Measurements from ENCODE around the gene TMEM255B. TPM values are rescaled to one million over a fixed set of nuclear protein-coding genes. Genes with fewer than 3 reads are reported as not detected.

Gene TMEM255B
- total RNA-seq, 1 experiment from 2014 or later = 0.86 TPM

DNA sequence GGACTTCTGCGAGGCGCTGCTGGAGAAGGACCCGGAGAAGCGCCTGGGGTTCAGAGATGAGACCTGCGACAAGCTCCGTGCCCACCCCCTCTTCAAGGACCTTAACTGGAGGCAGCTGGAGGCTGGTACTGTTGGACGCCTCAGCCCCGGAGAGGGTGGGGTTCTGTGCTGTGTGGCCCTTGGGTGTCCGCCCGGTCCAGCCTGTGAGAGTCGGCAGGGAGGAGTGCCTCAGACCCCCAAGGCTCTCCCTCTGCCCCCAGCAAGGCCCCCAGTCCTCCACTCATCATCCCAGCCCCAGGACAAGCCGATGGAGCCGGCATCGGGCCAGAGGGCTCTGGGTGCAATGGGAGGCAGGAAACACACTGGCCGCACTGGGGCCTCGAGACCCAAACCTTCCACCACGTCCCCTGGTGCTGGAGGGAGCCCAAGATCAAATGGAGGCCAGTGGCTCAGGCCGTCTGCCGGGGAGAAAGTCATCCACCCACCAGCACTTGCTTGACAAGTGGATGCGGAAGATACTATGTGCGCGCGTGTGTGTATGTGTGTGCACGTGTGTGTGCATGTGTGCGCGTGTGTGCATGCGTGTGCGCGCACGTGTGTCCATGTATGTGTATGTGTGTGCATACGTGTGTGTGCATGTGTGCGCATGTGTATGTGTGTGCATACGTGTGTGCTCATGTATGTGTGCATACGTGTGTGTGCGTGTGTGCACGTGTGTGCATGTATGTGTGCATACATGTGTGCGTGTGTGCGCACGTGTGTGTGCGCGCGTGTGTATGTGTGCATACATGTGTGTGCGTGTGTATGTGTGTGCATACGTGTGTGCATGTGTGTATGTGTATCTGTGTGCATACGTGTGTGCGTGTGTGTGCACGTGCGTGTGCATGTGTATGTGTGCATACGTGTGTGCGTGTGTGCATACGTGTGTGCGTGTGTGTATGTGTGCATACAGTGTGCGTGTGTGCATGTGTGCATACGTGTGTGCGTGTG lies 25.8 kb upstream of the TMEM255B start:
- H3K79me2 ChIP-seq (ENCODE audit: low read length) = no peaks in the 10 kb centered on the region
- no peak overlapping the region for H3K4me3 ChIP-seq (ENCODE audit: low read length)
- no peaks in the 10 kb centered on the region for H4K20me1 ChIP-seq (ENCODE audit: insufficient read depth, low read depth, low read length)
- H3K9ac ChIP-seq (ENCODE audit: low read length) = no peak overlapping the region
- no peak overlapping the region for H3K4me2 ChIP-seq (ENCODE audit: low read depth, low read length, poor library complexity, severe bottlenecking)
- DNase-seq = no peak
- H3K9me3 ChIP-seq (ENCODE audit: low read length) = no peaks in the 10 kb centered on the region; the same call in 1 of the 2 replicates
- no peaks in the 10 kb centered on the region for H3K27me3 ChIP-seq (ENCODE audit: low read length)
- no peak overlapping the region for H2AFZ ChIP-seq (ENCODE audit: low read length)
- H3K4me1 ChIP-seq (ENCODE audit: low read length) = no peaks in the 10 kb centered on the region
- no peak overlapping the region for H3K27ac ChIP-seq (ENCODE audit: low read length)
- H3K9me2 ChIP-seq (replicated peaks; ENCODE audit: insufficient read depth, low read length) = no peaks in the 10 kb centered on the region
- no peaks in the 10 kb centered on the region for H3K36me3 ChIP-seq (ENCODE audit: insufficient read depth, low read length)

DNA sequence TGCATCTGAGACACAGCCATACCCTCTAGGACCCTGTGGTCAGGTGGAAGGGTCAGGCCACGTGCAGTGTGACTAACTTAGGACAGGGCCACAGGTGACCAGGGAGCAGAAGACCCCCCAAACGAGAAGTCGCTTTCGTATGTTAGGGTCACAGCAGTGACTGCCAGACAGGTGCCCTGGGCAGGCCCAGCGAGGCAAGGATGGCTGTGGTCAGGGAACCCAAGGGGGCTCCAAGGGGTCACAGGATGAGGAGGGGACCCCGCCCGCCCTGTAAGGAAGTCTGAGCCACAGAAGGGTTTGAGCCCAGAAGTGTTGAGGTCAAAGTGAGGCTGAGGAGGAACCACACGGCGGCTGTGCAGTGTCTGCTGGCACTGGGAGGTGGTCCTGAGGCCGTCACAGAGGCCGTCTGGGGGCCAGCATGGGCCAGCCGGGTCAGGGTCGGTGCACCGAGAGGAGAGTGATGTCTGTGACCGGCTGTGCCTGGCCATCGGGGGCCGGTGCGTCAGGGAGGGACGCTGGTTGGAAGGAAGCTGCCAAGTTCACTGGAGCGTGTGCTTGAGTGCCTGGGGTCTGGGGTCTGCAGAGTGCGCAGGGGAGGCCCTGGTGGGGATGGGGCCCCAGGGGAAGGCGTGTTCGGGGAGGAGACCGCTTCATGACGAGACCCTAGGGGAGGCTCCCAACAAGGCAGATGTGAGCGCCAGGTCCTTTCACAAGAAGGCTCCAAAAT lies 24.8 kb upstream of the TMEM255B start:
- Histone ChIP-seq H3K27ac (ENCODE audit: low read length) (no peak overlapping the region), H3K9me3 (ENCODE audit: low read length) (no peaks in the 10 kb centered on the region; the same call in 1 of the 2 replicates), H3K9me2 (replicated peaks; ENCODE audit: insufficient read depth, low read length) (no peaks in the 10 kb centered on the region), H3K27me3 (ENCODE audit: low read length) (no peaks in the 10 kb centered on the region), H3K79me2 (ENCODE audit: low read length) (no peaks in the 10 kb centered on the region), H3K4me2 (ENCODE audit: low read depth, low read length, poor library complexity, severe bottlenecking) (no peak overlapping the region), H4K20me1 (ENCODE audit: insufficient read depth, low read depth, low read length) (no peaks in the 10 kb centered on the region), H3K9ac (ENCODE audit: low read length) (no peak overlapping the region), H2AFZ (ENCODE audit: low read length) (no peak overlapping the region), H3K4me3 (ENCODE audit: low read length) (no peak overlapping the region), H3K36me3 (ENCODE audit: insufficient read depth, low read length) (no peaks in the 10 kb centered on the region), H3K4me1 (ENCODE audit: low read length) (no peaks in the 10 kb centered on the region)
- no peak for DNase-seq

DNA sequence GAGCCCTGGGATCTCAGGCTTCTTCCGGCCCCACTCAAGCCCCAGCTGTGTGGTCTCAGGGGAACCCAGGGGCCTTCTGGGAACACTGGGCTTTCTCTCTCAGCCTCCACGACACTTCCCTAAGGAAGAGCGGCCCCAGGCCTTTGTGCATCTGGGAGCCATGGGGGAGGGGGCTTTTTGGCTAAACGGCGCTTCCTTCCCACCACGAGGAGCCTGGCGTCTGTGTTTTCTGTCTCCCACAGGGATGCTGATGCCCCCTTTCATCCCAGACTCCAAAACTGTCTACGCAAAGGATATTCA lies 24.2 kb upstream of the TMEM255B start:
- Histone ChIP-seq H3K9ac (ENCODE audit: low read length) (no peak overlapping the region), H4K20me1 (ENCODE audit: insufficient read depth, low read depth, low read length) (no peaks in the 10 kb centered on the region), H3K27me3 (ENCODE audit: low read length) (no peaks in the 10 kb centered on the region), H3K36me3 (ENCODE audit: insufficient read depth, low read length) (no peaks in the 10 kb centered on the region), H3K4me1 (ENCODE audit: low read length) (no peaks in the 10 kb centered on the region), H2AFZ (ENCODE audit: low read length) (no peak overlapping the region), H3K4me3 (ENCODE audit: low read length) (no peak overlapping the region), H3K4me2 (ENCODE audit: low read depth, low read length, poor library complexity, severe bottlenecking) (no peak overlapping the region), H3K9me2 (replicated peaks; ENCODE audit: insufficient read depth, low read length) (no peaks in the 10 kb centered on the region), H3K9me3 (ENCODE audit: low read length) (no peaks in the 10 kb centered on the region; the same call in 1 of the 2 replicates), H3K27ac (ENCODE audit: low read length) (no peak overlapping the region), H3K79me2 (ENCODE audit: low read length) (no peaks in the 10 kb centered on the region)
- no peak for DNase-seq

DNA sequence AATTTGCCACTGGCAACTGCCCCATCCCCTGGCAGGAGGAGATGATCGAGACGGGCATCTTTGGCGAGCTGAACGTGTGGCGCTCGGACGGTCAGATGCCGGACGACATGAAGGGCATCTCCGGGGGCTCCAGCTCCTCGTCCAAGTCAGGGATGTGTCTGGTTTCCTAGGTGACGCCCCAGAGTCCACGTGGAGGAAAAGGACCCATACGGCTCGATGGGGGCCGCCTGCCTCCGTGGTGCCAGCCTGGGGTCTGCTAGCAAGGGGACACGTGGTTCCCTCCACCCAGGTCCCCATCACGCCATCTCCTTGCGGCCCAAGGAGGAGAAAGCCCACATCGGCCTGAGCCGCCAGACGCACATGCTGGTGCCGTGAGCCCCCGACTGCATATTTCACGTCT lies 23.8 kb upstream of the TMEM255B start:
- Histone ChIP-seq H3K4me1 (ENCODE audit: low read length) (no peaks in the 10 kb centered on the region), H3K27me3 (ENCODE audit: low read length) (no peaks in the 10 kb centered on the region), H3K9ac (ENCODE audit: low read length) (no peak overlapping the region), H3K79me2 (ENCODE audit: low read length) (no peaks in the 10 kb centered on the region), H3K9me2 (replicated peaks; ENCODE audit: insufficient read depth, low read length) (no peaks in the 10 kb centered on the region), H3K36me3 (ENCODE audit: insufficient read depth, low read length) (no peaks in the 10 kb centered on the region), H3K27ac (ENCODE audit: low read length) (no peak overlapping the region), H3K9me3 (ENCODE audit: low read length) (no peaks in the 10 kb centered on the region; the same call in 1 of the 2 replicates), H3K4me3 (ENCODE audit: low read length) (no peak overlapping the region), H3K4me2 (ENCODE audit: low read depth, low read length, poor library complexity, severe bottlenecking) (no peak overlapping the region), H4K20me1 (ENCODE audit: insufficient read depth, low read depth, low read length) (no peaks in the 10 kb centered on the region), H2AFZ (ENCODE audit: low read length) (no peak overlapping the region)
- DNase-seq = no peak

DNA sequence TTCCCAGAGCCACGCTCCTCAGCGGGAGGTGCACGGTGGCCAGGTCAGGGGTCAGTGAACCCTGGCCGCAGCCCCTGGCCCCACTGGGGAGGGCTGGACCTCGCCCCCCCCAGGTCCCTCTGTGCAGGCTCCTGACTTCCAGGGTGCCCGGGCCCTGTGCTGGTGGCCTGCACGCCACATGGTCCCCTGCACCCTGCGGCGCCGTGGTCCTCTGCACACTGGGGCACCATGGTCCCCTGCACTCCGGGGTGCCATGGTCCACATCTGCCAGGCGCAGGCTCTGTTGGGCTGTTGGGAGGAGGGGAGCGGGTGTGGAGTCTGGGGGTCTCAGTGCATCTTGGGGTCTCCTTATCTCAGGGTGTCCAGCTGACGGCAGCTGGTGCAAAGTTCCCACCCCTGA lies 23.3 kb upstream of the TMEM255B start:
- Histone ChIP-seq H3K9me2 (replicated peaks; ENCODE audit: insufficient read depth, low read length) (no peaks in the 10 kb centered on the region), H3K79me2 (ENCODE audit: low read length) (no peaks in the 10 kb centered on the region), H3K9ac (ENCODE audit: low read length) (no peak overlapping the region), H3K4me2 (ENCODE audit: low read depth, low read length, poor library complexity, severe bottlenecking) (no peak overlapping the region), H3K36me3 (ENCODE audit: insufficient read depth, low read length) (no peaks in the 10 kb centered on the region), H3K27ac (ENCODE audit: low read length) (no peak overlapping the region), H3K27me3 (ENCODE audit: low read length) (no peaks in the 10 kb centered on the region), H2AFZ (ENCODE audit: low read length) (no peak overlapping the region), H3K9me3 (ENCODE audit: low read length) (no peaks in the 10 kb centered on the region; the same call in 1 of the 2 replicates), H3K4me3 (ENCODE audit: low read length) (no peak overlapping the region), H4K20me1 (ENCODE audit: insufficient read depth, low read depth, low read length) (no peaks in the 10 kb centered on the region), H3K4me1 (ENCODE audit: low read length) (no peaks in the 10 kb centered on the region)
- no peak for DNase-seq

DNA sequence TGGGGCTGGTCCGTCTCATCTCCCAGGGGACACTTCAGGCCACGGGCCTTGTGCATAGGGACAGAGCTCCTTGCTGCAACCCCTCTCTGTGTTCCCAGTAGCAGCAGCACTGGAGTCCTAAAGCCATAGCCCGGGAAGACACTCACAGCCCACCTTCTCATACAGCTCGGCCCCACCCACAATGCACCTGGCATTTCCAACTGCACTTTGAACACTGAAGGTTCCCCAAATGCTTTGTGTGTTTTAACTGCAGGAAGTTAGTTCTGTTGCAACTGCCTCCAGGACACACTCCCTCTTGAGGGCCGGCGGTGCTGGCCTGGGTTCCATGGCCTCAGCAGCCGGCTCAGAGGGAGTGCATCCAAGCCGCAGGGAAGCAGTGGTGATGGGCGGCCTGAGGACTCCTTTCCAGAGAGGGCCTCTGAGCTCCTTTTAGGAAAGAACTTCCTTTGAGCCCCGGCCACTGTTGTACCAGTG lies 22.7 kb upstream of the TMEM255B start:
- no peaks in the 10 kb centered on the region for H3K9me2 ChIP-seq (replicated peaks; ENCODE audit: insufficient read depth, low read length)
- no peak for DNase-seq
- no peaks in the 10 kb centered on the region for H3K79me2 ChIP-seq (ENCODE audit: low read length)
- H3K27me3 ChIP-seq (ENCODE audit: low read length) = no peaks in the 10 kb centered on the region
- no peaks in the 10 kb centered on the region for H4K20me1 ChIP-seq (ENCODE audit: insufficient read depth, low read depth, low read length)
- H3K4me3 ChIP-seq (ENCODE audit: low read length) = no peak overlapping the region
- H3K4me2 ChIP-seq (ENCODE audit: low read depth, low read length, poor library complexity, severe bottlenecking) = no peak overlapping the region
- H3K27ac ChIP-seq (ENCODE audit: low read length) = no peak overlapping the region
- no peaks in the 10 kb centered on the region; the same call in 1 of the 2 replicates for H3K9me3 ChIP-seq (ENCODE audit: low read length)
- no peaks in the 10 kb centered on the region for H3K36me3 ChIP-seq (ENCODE audit: insufficient read depth, low read length)
- H3K9ac ChIP-seq (ENCODE audit: low read length) = no peak overlapping the region
- no peaks in the 10 kb centered on the region for H3K4me1 ChIP-seq (ENCODE audit: low read length)
- H2AFZ ChIP-seq (ENCODE audit: low read length) = no peak overlapping the region

DNA sequence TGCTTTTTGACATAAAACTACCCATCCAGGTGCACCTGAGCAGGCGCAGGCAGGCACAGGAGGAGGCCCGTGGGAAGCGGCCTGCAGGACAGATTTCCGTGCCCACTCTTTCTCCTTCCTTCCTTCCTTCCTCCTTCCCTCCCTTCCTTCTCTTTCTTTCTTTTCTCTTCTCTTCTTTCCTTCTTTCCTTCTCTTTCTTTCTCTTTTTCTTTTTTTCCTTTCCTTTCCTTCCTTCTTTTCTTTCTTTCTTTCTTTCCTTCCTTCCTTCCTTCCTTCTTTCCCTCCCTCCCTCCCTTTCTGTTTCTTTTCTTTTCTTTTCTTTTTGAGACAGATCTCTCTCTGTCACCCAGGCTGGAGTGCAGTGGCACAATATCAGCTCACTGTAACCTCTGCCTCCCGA lies 21.2 kb upstream of the TMEM255B start:
- H3K79me2 ChIP-seq (ENCODE audit: low read length) = no peaks in the 10 kb centered on the region
- no peaks in the 10 kb centered on the region; the same call in 1 of the 2 replicates for H4K20me1 ChIP-seq (ENCODE audit: insufficient read depth, low read depth, low read length)
- no peak overlapping the region for H2AFZ ChIP-seq (ENCODE audit: low read length)
- no peaks in the 10 kb centered on the region; the same call in 1 of the 2 replicates for H3K9me3 ChIP-seq (ENCODE audit: low read length)
- no peak overlapping the region for H3K27ac ChIP-seq (ENCODE audit: low read length)
- H3K4me3 ChIP-seq (ENCODE audit: low read length) = no peak overlapping the region
- H3K9ac ChIP-seq (ENCODE audit: low read length) = no peak overlapping the region
- DNase-seq = no peak
- no peaks in the 10 kb centered on the region for H3K27me3 ChIP-seq (ENCODE audit: low read length)
- H3K9me2 ChIP-seq (replicated peaks; ENCODE audit: insufficient read depth, low read length) = no peaks in the 10 kb centered on the region
- no peaks in the 10 kb centered on the region for H3K36me3 ChIP-seq (ENCODE audit: insufficient read depth, low read length)
- no peak overlapping the region for H3K4me2 ChIP-seq (ENCODE audit: low read depth, low read length, poor library complexity, severe bottlenecking)
- H3K4me1 ChIP-seq (ENCODE audit: low read length) = peaks cover 13% of the 10 kb centered on the region

Data from Karpas-422 (cell line).